CD4-positive, alpha-beta T cell treated with Interleukin-4 for 1 hour (primary cell): ENCODE results near the gene HCLS1.
"Not testable (repeated sequence)": the region's sequence is repeated elsewhere in the genome, so short reads cannot be mapped to it uniquely, and the experiment has no call there.

ENCODE experiments used
- DNase-seq, 2 donors: peaks; one replicate each; pipeline ENCODE4 v3.0.0-alpha.2; 2020 to 2022

HCLS1 gene, protein sequence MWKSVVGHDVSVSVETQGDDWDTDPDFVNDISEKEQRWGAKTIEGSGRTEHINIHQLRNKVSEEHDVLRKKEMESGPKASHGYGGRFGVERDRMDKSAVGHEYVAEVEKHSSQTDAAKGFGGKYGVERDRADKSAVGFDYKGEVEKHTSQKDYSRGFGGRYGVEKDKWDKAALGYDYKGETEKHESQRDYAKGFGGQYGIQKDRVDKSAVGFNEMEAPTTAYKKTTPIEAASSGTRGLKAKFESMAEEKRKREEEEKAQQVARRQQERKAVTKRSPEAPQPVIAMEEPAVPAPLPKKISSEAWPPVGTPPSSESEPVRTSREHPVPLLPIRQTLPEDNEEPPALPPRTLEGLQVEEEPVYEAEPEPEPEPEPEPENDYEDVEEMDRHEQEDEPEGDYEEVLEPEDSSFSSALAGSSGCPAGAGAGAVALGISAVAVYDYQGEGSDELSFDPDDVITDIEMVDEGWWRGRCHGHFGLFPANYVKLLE

DNA sequence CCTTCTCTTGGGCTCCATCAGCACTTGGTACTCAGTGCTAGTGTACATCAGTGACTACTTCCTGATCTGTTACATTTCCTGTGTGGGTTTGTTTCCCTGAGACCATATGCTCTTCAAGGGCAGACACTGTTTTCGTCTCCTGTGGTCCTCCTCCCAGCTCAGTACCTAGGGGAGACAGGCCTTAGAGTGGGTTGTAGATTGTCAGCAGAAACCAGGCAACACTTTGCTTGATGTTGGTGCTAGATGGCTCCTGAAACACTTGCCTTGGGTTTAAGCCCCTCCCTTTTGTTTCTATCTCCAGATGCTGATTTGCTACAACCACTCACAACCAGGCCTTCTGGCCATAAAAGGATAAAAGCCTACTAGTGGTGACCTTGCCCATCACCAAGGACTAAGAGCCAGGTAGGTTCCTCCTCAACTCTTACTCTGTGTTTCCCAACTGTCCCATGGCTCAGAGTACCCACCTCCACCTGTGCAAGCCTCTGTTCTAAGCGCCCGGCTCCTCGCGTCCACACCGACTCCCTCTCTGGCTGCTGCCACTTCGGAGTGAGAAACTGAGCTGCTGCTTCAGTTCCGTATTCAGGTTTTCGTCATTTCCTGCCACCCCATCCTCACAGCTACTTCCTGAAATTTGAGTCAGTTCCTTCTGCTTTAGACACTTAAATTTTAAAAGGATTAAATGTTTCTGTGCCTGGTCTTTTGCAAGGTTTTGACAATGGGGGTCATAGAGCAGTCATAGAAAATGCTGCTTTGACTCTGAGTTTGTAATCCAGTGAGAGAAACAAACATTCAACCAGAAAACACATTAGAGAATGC lies at the start of gene HCLS1:
Gene HCLS1 (minus strand): TSS at position 548 of the 816 bp plus-strand sequence. CDS start 2,556 bp downstream, outside the sequence.
- DNase-seq = peak; percentile 82 to 84

DNA sequence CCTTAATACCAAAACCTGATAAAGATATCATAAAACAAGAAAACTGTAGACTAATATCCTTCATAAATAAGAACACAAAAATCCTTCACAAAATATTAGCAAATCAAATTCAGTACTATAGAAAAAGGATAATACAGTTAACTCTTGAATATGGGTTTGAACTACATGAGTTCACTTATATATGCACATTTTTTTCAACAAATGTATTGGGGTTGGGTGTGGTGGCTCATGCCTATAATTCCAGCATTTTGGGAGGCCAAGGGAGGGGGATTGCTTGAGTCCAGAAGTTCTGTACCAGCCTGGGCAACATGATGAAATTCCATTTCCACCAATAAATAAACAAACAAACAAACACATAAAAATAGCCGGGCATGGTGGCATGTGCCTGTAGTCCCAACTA lies 49.6 kb upstream of the HCLS1 start:
- DNase-seq = no peak

DNA sequence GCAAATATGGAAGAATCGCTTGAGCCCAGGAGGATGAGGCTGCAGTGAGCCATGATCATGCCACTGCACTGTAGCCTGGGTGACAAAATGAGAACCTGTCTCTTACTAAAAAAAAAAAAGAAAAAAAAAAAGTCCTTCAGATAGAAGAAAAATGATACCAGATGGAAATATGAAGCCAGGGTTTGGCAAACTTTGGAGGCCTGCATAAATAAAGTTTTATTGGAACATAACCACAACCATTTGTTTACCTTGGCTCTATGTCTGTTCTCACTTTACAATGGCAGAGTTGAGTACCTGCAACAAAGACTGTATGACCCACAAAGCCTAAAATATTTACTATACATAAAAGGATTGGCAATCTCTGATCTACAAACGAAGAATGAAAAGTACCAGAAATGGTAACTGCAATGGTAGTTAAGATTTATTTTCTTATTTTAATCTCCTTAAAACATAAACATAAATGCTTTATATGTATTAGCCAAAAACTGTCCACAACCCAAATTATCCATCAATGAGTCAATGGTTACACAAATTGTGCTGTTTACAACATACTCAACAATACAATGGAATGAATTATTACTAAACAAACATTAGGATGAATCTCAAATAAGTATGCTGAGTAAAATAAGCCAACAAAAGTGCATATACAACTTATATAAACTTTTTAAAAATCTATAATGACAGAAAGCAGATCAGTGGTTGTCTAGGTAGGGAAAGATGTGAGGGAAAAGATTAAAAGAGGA lies 47.0 kb upstream of the HCLS1 start:
- DNase-seq = no peak

DNA sequence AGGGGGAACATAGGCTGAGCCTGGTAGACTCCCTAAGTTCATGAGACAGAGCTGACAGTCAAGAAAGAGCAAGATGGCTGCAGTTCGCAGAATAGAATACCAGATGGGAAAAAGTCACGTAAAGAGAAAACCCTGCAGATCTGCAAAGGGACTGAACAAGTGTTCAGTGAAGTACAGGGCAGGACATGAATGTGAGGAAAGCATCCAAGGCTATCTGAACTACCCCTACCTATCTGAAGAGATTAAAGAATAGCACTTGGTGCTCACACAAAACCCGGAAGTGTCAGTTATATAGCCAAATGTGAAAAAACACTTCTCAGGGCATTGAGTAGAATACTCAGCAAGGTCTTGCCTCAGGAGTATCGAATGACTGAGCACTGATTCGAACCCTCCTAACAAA lies 44.8 kb upstream of the HCLS1 start:
- no peak for DNase-seq

DNA sequence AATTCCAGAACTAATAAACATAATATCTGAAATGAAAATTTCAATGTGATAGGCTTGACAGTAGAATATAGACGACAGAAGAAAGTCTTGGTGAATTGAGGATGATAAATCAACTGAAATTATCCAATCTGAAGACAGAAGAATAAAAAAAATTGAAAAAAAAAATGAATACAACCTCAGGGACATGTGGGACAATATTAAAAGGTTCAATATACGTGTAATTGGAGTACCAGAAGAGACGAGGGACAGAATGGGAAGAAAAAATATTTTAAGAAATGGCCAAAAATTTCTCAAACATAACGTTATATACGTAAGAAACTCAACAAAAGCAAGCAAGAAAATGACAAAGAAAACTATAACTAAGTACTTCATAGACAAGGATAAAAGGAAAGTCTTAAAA lies 43.3 kb upstream of the HCLS1 start:
- DNase-seq = no peak

DNA sequence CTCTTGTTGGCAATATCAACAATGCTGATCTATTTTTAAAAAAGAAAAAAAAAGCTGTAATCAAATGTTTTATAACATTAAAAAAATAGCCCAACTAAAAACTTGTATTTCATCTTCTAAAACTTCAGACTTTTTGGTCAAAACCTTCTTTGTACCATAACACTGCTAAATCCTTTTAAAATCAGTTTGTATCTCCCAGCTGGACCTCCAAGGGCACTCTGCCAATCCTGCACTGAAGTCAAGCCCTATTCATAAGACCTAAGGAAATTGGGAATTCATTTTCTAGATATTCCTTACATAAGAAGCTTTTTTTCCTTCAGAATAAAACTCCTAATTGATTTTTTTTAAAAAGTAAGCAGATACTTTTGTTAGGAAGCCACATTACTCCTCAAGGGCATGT lies 38.2 kb upstream of the HCLS1 start:
- no peak for DNase-seq

DNA sequence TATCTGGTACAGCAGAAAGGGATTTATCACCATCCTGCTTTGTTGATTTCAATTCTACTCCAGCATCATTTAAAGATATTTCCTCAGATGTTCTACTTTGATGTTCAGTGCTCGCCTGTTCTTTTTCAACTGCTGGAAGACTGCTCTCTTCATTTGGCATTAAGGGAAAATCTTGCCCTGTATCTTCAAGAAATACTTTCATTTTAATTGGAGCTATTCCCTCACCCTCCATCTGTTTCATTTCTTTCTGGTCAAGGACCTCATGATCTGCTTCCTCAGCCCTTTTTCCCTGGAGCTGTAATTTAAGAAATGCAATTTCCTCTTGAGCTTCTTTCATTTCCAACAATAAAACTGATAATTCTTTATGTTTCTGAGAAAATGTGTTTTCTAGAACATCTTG lies 37.8 kb upstream of the HCLS1 start:
- no peak for DNase-seq

DNA sequence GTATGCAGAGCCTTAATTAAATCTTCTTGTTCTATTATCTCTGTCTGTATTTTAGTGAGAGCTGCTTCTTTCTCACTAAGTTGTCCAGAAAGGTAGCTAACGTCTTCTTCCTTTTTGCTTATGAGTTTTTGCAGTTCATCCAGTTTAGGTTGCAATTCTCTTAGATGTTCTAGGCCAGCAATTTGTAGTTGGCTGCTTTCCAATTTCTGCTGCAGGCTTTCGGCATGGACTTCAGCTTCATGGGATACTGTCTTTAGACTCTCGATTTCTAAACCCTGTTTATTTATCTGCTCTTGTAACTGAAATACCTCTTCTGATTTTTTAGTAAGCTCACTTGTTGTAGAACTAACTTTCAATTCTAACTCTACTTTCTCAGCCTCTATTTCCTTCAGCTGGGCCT lies 35.5 kb upstream of the HCLS1 start:
- no peak for DNase-seq

DNA sequence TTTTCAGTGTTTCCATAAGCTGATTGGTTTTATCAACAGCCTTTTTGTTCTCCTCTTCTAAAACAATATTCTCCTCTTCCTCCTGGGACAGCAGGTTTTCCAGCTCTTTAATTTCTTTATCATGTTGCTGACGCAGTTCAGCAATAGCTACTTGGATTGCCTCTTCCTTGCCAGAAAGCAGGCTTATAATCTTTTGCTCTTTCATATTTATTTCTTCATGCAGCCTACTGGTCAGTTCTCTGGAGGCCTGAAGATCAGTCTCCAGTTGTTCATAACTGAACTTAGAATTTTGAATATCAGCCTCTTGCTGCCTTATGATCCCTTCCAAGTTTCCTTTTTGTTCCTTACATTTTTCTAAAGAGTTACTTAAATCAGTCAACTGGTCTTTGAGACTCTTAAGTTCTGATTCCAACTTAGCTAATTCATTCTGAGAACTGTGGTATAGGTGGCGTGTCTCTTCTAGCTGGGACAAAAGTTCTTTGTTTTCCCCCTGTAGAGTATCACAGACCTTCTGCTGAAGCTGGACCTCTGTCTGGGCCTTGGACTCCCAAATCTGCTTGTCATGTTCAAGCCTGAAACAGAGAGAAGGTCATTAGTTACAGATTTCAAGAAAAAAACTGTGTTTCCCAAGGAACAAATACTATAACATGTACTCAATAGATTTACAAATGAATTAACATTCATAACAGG lies 31.5 kb upstream of the HCLS1 start:
- DNase-seq = no peak

DNA sequence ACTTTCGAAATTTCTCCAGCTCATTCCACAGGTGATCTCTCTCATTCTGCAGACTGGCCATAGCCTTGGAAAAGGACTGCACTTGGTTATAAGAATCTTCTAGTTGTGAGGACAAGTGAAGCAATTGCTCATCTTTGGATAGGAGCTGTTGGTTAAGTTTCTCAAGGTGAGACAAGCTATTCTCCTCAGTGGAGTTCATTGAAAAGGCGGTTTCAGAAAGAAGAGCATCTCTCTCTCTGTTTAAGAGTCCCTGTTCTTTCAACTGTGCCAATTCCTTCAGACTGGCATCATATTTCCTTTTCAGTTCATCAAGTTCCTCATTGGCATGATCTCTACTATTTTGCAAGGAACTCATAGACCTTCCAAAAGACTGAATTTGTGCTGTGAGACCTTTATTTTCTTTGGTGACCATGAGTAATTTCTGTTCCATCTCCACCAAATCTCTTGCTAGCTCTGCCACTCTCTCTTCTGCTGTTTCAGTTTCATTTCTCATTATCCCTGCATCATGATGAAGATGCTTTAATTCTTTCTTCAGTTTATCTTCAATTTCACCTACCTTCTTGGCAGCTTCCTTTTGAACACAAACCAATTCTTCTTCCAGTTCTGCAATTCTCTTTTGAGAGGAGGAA lies 30.2 kb upstream of the HCLS1 start:
- no peak for DNase-seq

DNA sequence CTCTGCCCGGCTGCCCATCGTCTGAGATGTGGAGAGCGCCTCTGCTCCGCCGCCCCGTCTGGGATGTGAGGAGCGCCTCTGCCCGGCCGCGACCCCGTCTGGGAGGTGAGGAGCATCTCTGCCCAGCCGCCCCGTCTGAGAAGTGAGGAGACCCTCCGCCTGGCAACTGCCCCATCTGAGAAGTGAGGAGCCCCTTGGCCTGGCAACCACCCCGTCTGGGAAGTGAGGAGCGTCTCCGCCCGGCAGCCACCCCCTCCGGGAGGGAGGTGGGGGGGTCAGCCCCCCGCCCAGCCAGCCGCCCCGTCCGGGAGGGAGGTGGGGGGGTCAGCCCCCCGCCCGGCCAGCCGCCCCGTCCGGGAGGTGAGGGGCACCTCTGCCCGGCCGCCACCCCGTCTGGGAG lies 28.0 kb upstream of the HCLS1 start:
- DNase-seq = not testable (repeated sequence)

DNA sequence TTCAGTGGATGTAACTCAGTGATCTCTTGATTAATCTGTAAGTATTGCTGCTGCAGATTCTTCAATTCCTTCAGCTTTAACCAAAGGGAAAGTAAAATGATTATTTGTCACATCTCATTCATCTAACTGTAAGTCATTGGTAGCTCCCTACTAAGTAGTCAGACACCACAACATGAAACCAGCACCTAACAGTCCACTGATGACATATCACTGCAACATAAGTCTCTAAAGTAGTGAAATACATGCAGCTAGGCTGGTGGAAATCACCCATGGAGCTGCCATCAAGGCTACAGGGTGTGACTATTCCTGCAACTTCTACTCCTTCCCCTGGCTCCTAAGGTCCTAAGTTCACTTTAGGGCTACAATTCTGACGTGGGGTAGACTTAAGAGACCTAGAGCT lies 21.1 kb upstream of the HCLS1 start:
- DNase-seq = no peak

DNA sequence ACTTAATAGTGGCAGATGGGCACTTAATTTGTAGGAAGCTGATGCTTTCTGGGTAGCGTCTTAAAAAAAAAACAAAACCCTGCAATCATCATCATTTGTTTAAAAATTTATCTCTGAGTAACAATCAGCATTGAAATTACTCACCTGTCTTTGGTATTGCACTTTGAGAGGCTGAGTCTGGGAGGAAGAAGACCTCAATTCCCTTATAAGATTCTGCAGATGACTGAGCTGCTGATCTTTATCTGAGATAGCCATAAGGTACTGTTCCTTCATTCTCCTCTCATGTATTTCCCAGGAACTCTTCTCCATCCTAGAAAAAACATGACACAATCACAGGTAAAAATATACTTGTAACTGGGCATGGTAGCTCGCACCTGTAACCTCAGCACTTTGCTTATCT lies 16.4 kb upstream of the HCLS1 start:
- DNase-seq = no peak

DNA sequence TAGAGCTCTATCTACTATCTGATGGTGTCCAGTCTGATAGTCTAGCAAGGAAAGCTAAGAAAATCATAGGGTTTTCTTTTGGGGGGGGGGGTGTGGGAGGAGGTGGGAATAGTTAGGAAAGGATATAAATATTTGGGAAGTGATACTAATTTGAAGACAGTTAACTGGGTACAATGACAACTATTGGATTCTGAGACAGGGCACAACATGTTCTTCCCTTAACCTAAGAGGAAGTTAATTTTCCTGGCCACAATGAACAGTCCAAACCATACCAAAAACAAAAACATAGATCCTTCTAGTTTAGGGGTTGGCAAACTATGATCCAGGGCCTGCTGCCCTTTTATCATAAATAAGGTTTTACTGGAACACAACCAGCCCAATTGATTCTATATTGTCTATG lies 10.0 kb upstream of the HCLS1 start:
- DNase-seq = no peak

DNA sequence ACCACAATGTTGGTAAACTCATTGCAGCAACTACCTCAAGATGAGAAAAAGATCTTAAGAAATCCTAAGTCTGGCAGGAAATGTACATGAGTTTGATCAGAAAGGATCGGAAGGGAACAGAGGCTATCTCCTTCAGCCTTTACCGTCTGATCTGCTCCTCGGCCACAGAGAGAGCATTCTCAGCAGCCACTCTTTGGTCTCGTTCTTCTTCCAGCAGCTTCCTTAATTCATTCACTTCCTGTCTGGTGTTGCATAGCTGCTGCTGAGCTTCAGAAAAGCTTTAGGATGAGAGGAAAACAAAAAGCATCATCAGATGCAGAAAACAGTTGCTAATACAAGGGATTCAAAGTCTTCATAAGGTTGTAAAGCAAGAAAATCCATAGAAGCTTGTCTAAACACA lies 6.6 kb upstream of the HCLS1 start:
- DNase-seq = no peak

DNA sequence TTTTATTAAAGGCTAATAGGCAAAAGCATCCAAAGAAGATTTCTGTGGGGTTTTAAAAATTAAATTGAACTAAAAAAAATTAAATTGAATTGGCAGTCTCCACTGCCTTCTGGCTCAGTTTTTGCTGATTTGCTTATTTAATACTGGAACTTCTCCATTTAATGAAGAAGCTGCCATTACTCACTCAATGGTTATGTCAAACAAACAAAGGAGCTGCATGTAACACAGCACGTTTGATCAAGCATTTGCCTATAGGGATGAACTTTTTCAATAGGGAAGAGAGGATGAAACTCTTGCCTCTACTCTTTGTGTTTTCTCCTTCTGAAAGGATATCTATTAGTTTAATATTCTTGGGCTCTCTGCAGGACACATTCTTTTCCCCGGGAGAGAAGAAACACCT lies 4.8 kb upstream of the HCLS1 start:
- no peak for DNase-seq

DNA sequence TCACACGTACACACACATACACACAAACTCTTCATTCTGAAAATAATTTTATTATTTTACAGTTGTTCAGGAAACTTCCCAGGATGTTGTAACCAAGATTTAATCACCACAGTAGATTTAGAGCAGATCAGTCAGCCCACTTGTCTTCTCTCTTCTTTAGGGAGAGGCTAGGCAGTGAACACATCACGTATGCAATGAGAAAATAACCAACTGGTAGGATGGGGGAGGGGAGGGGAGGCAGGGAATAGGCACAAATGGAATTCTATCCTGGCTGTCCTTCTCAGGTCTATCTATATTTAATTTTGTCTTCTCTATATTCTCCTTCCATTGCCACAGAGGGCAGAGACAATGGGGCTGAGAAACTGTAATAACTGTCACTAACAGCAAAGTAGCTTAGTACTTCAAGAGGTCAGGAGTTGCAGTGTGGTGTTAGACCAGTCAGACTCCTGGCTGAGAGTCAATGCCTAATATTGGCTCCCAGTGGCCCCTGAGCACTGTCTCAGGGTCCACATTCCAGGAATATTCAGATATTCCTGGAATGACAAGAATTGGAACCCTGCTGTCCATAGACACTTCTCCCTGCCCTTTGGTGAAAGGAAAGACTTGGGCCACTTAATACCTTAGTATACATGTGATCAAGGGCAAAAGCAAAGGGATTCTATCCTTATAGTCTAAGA lies 2.6 kb upstream of the HCLS1 start:
- DNase-seq = no peak

DNA sequence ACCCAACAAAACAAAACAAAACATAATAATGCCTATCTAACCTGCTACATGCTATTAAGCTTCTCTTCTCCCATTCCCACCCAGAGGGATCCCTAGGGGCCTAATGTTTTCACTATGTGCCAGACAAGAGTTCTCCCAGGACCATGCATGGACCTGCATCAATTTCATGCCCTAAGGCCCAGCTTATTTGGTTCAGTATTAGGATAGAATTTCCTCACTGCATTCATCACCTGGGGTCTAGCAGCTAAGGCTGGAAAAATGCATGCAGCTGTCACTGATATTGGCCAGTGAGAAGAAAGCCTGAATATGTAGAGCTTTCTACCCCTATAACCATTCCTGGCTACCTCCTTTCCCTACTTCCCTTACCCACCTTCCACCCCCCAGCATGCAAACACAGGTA lies 2.0 kb upstream of the HCLS1 start:
- no peak for DNase-seq

DNA sequence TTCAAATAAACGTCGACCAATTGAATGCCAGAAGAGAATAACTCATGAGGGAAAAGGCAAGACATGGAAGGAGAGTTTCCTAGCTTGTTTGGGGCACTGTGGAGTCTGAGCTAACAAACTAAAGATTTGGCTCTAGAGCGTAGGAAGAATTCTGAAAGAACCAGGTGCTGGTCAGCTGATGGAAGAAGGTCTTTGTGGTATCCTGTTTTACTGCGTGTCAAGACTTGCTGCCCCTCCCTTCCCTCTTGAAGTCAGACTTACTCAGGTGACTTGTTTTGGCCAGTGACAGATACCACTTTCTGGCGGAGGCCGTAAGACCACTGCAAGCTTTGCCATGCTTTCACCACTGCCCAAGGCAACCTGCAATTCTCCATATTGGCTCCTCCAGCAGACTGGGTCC lies 673 bp upstream of the HCLS1 start:
- DNase-seq = no peak

DNA sequence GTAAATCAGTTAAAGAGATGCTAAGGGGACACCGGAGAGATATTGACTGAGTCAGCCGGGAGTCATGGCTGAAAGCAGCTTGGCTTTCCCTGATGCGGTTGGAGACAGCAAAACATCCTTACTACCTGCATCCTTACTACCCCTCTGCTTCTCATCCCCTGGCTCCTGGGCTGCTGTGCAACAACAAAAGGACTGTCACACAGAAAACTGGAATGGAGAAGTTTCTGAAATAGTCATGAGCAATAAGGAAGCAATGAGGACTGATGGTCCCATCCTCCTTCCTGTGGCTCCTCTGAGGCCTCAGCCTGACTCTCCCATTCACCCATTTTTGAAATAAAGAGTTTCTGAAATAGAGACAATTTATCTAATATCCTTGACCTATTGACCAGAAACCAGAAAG lies 1.1 kb downstream of the HCLS1 start:
- no peak for DNase-seq

DNA sequence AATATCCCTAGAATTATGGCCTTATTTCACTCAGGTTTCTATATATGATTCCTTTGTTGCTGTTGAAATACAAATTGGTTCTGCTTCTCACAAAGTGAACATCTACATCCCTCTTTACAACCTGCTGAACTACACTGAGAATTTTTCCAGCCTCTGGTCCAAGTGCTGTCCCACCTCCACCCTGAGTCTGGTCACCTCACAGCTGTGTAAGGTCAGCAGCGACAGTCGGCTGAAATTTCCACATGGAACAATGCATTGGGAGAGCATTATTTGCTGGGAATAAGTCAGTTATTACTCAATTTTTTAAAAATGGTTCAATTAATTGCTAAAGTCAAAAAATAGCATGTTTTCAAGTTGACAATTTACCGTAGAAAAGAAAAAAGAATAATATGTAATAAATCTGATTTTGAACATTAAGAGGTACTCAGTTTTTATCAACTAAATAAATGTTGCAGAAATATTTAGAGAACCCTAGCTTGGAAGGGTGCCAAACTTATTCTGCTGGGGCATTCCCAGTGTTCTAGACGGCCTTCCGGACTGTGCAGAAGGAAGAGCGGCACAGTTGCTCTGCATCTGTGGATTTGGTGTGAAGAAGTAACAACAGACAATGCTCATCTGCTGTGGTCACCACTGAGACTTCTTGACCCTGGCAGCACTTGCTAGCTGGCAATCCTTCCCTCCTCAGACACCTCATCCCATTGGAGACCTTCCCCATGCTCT lies 1.8 kb downstream of the HCLS1 start:
- DNase-seq = no peak
